Heart left ventricle (tissue), 16 donors: ENCODE measurements around the gene SDSL. TPM values are rescaled to one million over a fixed set of nuclear protein-coding genes. Genes with fewer than 3 reads are reported as not detected.

Experiments used
- ATAC-seq, 4 donors: fragments of 200-7000 bp; cut with Tn5 transposase; one replicate each; pipeline ENCODE4 v1.9.1; 2020 to 2022; ENCODE audit warnings: moderate library complexity in 4 of 4, mild to moderate bottlenecking in 3 of 4, moderate number of reproducible peaks in 1 of 4
- DNase-seq, 5 donors: peaks; one replicate each; pipeline ENCODE4 v3.0.0-alpha.2; 2020
- H3K27ac ChIP-seq, 12 donors: fragments of 200-600 bp; sonication (generic) in 4 of 12; one replicate each; pipeline versions ENCODE4 v1.5.0 to v1.8.0; 2016 to 2022; ENCODE audit warnings: mild to moderate bottlenecking in 2 of 12
- H3K27me3 ChIP-seq, 9 donors: fragments of 200-600 bp; sonication (generic) in 2 of 9; one replicate each; pipeline versions ENCODE4 v1.5.1 to v1.8.0; 2016 to 2022; ENCODE audit warnings: mild to moderate bottlenecking in 3 of 9
- H3K36me3 ChIP-seq, 9 donors: fragments of 200-600 bp; sonication (generic) in 2 of 9; one replicate each; pipeline versions ENCODE4 v1.5.0 to v1.8.0; 2018 to 2022; ENCODE audit warnings: mild to moderate bottlenecking in 2 of 9
- H3K4me1 ChIP-seq, 12 donors: fragments of 200-600 bp; sonication (generic) in 4 of 12; one replicate each; pipeline versions ENCODE4 v1.5.0 to v1.8.0; 2016 to 2022; ENCODE audit warnings: mild to moderate bottlenecking in 3 of 12
- H3K4me3 ChIP-seq, 12 donors: fragments of 200-600 bp; sonication (generic) in 4 of 12; one replicate each; pipeline versions ENCODE4 v1.5.0 to v1.8.0; 2017 to 2022; ENCODE audit warnings: mild to moderate bottlenecking in 9 of 12, moderate library complexity in 4 of 12
- H3K9me3 ChIP-seq, 12 donors: fragments of 200-600 bp; sonication (generic) in 4 of 12; one replicate each; pipeline versions ENCODE4 v1.5.0 to v1.8.0; 2016 to 2022; ENCODE audit warnings: mild to moderate bottlenecking in 1 of 12
- CTCF ChIP-seq, 12 donors: fragments of 200-600 bp; sonication (generic) in 4 of 12; IDR thresholded peaks; one replicate each; pipeline versions ENCODE4 v1.5.0 to v1.8.0; 2018 to 2022; ENCODE audit warnings: antibody characterized with exemption in 12 of 12, mild to moderate bottlenecking in 5 of 12
- POLR2A ChIP-seq, 2 donors: fragments of 450-650 bp; IDR thresholded peaks; one replicate each; pipeline ENCODE4 v1.6.1; 2017; ENCODE audit warnings: antibody characterized with exemption in 2 of 2, mild to moderate bottlenecking in 2 of 2, moderate library complexity in 2 of 2
- WGBS, 4 donors: extraction: QIAGEN DNeasy Blood & Tissue Kit in 2 of 4; methylation state at CpG; one replicate each; pipeline versions ENCODE4 v1.1.5 to v1.1.7; 2013 to 2018; 5-methylcytosine and 5-hydroxymethylcytosine counted together
- intact Hi-C, 10 donors: fragments of 100-400 bp; cut with DNase I; formaldehyde crosslinking; loops; one replicate each; pipeline versions ENCODE4 v1.11.1 to v1.14.2; 2022
- polyA plus RNA-seq, 2 donors: library from polyadenylated mRNA; stranded (reverse); fragments of 200-250 nt; gene quantifications; one replicate each; pipeline ENCODE4 v1.2.3, GENCODE V29; 2013
- total RNA-seq, 9 donors: library from RNA; depleted of rRNA in 2 of 9; stranded (reverse); fragments of >200 nt in 2 of 9; fragmentation: NEBNext Ultra II Directional in 3 of 9; extraction: Animal tissue kit (Norgen Biotek cat#: 25700) in 3 of 9; gene quantifications; one replicate each; pipeline versions ENCODE4 v1.1.0 to v1.2.4, GENCODE V29; 2016 to 2023
- donor health status: ischemic (EF 13 %, LVEDD 7.1; RV severe dilation, severe dysfunction).
- donor health status: healthy with polysubstance abuse.
- donor health status: DM: no; HTN: yes; CAD: no.
- donor health status: DM: no; HTN: no; CAD: no.
- donor health status: ischemic (EF 25% LVEDD 6.9; RV normal size, moderate dysfunction).
- donor health status: ischemic (EF 25% LVEDD 5.7; RV mildly dilated, moderate dysfunction).
- donor health status: healthy.
- donor health status: DM: yes; HTN: yes; CAD: no.
- donor health status: ischemic (EF 35%, LVEDD 5.7; RV mildly dilated, moderate dysfunction).
- donor health status: nonischemic (EF 11% LVEDD 7.7; RV severe dilation, severe dysfunction).
- donor health status: DM: yes; HTN: yes; CAD: no.
- donor health status: PGD.
- donor health status: ischemic (EF 29% LVEDD 5.4; RV normal size, mild dysfunction).
- donor health status: nonischemic (EF 23%, LVEDD 6.1; RV moderate dilation, normal function).

Gene SDSL
- total and polyA plus RNA-seq, 11 donors = 2.5 to 21.0 (median 5.7) TPM

- no peak for ATAC-seq
- Histone ChIP-seq H3K27me3 (peaks cover 61 to 97% (median 95%) of the 10 kb centered on the region in 9 donors), H3K9me3 (no peaks in the 10 kb centered on the region), H3K4me1 (peaks cover 0 to 33% (median under 1%) of the 10 kb centered on the region in 12 donors), H3K27ac (no peak overlapping the region), H3K4me3 (peak overlapping the region in 1 of 12 donors; percentile 17), H3K36me3 (no peaks in the 10 kb centered on the region)
- intact Hi-C loops = no loop called here
- WGBS, 4 donors = 2 to 4% (median 2%) methylated on average over 18 to 50 of the region's 50 CpGs
- no peak for DNase-seq
- TF ChIP-seq POLR2A (IDR thresholded peaks at IDR 0.05) (no peak), CTCF (IDR thresholded peaks at IDR 0.05) (no peak)
These were observed 53.4 kb downstream of the SDSL start for GRCh38 chr12:113475451-113476175.

GRCh38 chr12:113476176-113476986, 54.2 kb downstream of the SDSL start:
- TF ChIP-seq POLR2A (IDR thresholded peaks at IDR 0.05) = no peak
- no peak for TF ChIP-seq CTCF (IDR thresholded peaks at IDR 0.05)
- Histone ChIP-seq H3K27me3 (peaks cover 62 to 97% (median 95%) of the 10 kb centered on the region in 9 donors), H3K36me3 (no peaks in the 10 kb centered on the region), H3K4me1 (peaks cover 0 to 25% (median under 1%) of the 10 kb centered on the region in 12 donors), H3K27ac (no peak overlapping the region), H3K9me3 (no peaks in the 10 kb centered on the region), H3K4me3 (peak overlapping the region in 1 of 12 donors; percentile 17)
- 1 to 2% (median 2%) methylated on average over 37 to 58 of the region's 58 CpGs for WGBS, 4 donors
- ATAC-seq (no peak), DNase-seq (no peak)
- intact Hi-C loops = no loop called here

- intact Hi-C loops = no loop called here
- ATAC-seq = no peak
- Histone ChIP-seq H3K27me3 (peaks cover 58 to 97% (median 92%) of the 10 kb centered on the region in 9 donors), H3K36me3 (no peaks in the 10 kb centered on the region), H3K27ac (no peak overlapping the region), H3K4me3 (no peak overlapping the region), H3K4me1 (peaks cover 0 to 17% (median under 1%) of the 10 kb centered on the region in 12 donors), H3K9me3 (no peaks in the 10 kb centered on the region)
- no peak for DNase-seq
- TF ChIP-seq POLR2A (IDR thresholded peaks at IDR 0.05) (no peak), CTCF (IDR thresholded peaks at IDR 0.05) (no peak)
- WGBS, 4 donors = 0 to 6% (median 2%) methylated on average over 5 to 7 of the region's 7 CpGs
These were observed 55.1 kb downstream of the SDSL start for GRCh38 chr12:113477171-113477841.

- TF ChIP-seq POLR2A (IDR thresholded peaks at IDR 0.05) (no peak), CTCF (IDR thresholded peaks at IDR 0.05) (no peak)
- peaks cover 0 to 16% (median under 1%) of the 10 kb centered on the region in 12 donors for H3K4me1 ChIP-seq
- WGBS, 4 donors = 0 to 6% (median 1%) methylated on average over 2 to 3 of the region's 3 CpGs
- DNase-seq = no peak
- no peaks in the 10 kb centered on the region for H3K9me3 ChIP-seq
- H3K36me3 ChIP-seq = no peaks in the 10 kb centered on the region
- H3K4me3 ChIP-seq = no peak overlapping the region
- peaks cover 55 to 97% (median 92%) of the 10 kb centered on the region in 9 donors for H3K27me3 ChIP-seq
- intact Hi-C loops = no loop called here
- no peak for ATAC-seq
- no peak overlapping the region for H3K27ac ChIP-seq
These were observed 55.6 kb downstream of the SDSL start for GRCh38 chr12:113477842-113478215.
